Endothelial cell of umbilical vein (primary cell): ENCODE data around the gene AGFG2.

Source experiments
- CTCF ChIP-seq, 2 donors: IDR thresholded peaks; 1 replicate in 1 of 2; 2 replicates in 1 of 2; pipeline ENCODE4 v1.5.1; 2011; ENCODE audit warnings: low read length in 2 of 2, mild to moderate bottlenecking in 2 of 2, moderate library complexity in 2 of 2, control low read depth in 1 of 2, inconsistent platforms in 1 of 2, low read depth in 1 of 2; ENCODE audit not compliant: insufficient read depth in 1 of 2; ENCODE audit errors: extremely low read depth in 1 of 2
- EZH2 ChIP-seq: IDR thresholded peaks from 2 replicates; pipeline ENCODE4 v1.6.1; 2012; ENCODE audit warnings: borderline replicate concordance, low read depth, mild to moderate bottlenecking, moderate library complexity, low read length, inconsistent platforms; ENCODE audit not compliant: severe bottlenecking
- FOS ChIP-seq: IDR thresholded peaks from 2 replicates; pipeline ENCODE4 v1.6.1; 2011; ENCODE audit warnings: mild to moderate bottlenecking, low read length, moderate library complexity, borderline replicate concordance; ENCODE audit not compliant: insufficient read depth
- JUN ChIP-seq: IDR thresholded peaks from 2 replicates; pipeline ENCODE4 v1.6.1; 2011; ENCODE audit warnings: borderline replicate concordance, low read depth; ENCODE audit not compliant: insufficient read length, insufficient read depth
- MAX ChIP-seq: IDR thresholded peaks from 2 replicates; pipeline ENCODE4 v1.6.1; 2011; ENCODE audit not compliant: insufficient read depth, insufficient read length
- MYC ChIP-seq: IDR thresholded peaks from one replicate; pipeline ENCODE4 v1.6.1; 2011; ENCODE audit warnings: mild to moderate bottlenecking, low read depth, low read length
- POLR2A ChIP-seq: IDR thresholded peaks from 2 replicates; pipeline ENCODE4 v1.6.1; 2012; ENCODE audit warnings: low read depth, mild to moderate bottlenecking, control low read depth, low read length
- POLR2AphosphoS5 ChIP-seq: IDR thresholded peaks from 2 replicates; pipeline ENCODE4 v1.6.1; 2012; ENCODE audit warnings: low read depth, mild to moderate bottlenecking, control low read depth, low read length, moderate library complexity; ENCODE audit not compliant: insufficient read depth

GRCh38 chr7:100589341-100589947 lies 50.4 kb downstream of the AGFG2 start:
- TF ChIP-seq EZH2: no peak
- TF ChIP-seq CTCF (IDR thresholded peaks at IDR 0.05; ENCODE audit: extremely low read depth in 1 of 2, insufficient read depth in 1 of 2, low read depth in 1 of 2, low read length in 2 of 2): no peak
- no peak for TF ChIP-seq POLR2A
- no peak for TF ChIP-seq FOS
- TF ChIP-seq JUN: no peak
- TF ChIP-seq POLR2AphosphoS5: no peak
- TF ChIP-seq MAX: no peak
- no peak for TF ChIP-seq MYC
